ENCODE data around the gene PIGL.
A peak's percentile ranks its signal among the peaks of the same experiment; 100 is the strongest.
"Not testable (repeated sequence)": the region's sequence is repeated elsewhere in the genome, so short reads cannot be mapped to it uniquely, and the experiment has no call there.

The PIGL gene

GRCh38 chr17:16304830-16305229 lies 87.8 kb downstream of the PIGL start:
- Histone ChIP-seq H3K4me1 (ENCODE audit: low read length) (no peaks in the 10 kb centered on the region), H3K27ac (ENCODE audit: low read length) (no peak overlapping the region), H3F3A (ENCODE audit: insufficient read depth, low read length) (no peaks in the 10 kb centered on the region), H3K4me3 (ENCODE audit: low read length) (no peak overlapping the region), H3K9ac (ENCODE audit: low read length) (no peak overlapping the region), H3K9me2 (replicated peaks; ENCODE audit: insufficient read depth, low read length) (no peaks in the 10 kb centered on the region), H3K4me2 (ENCODE audit: low read depth, low read length) (no peak overlapping the region), H3K9me3 (replicated peaks; ENCODE audit: insufficient read depth, low read length) (no peaks in the 10 kb centered on the region), H3K36me3 (replicated peaks; ENCODE audit: insufficient read depth, low read length) (no peaks in the 10 kb centered on the region), H4K20me1 (ENCODE audit: insufficient read depth, low read length) (no peaks in the 10 kb centered on the region), H3K79me2 (ENCODE audit: low read length) (no peaks in the 10 kb centered on the region), H3K27me3 (replicated peaks; ENCODE audit: insufficient read depth, low read length) (no peaks in the 10 kb centered on the region), H2AFZ (ENCODE audit: low read length) (no peak overlapping the region)
- no peak for TF ChIP-seq EZH2 (optimal IDR thresholded peaks at IDR 0.05; ENCODE audit: low read depth, low read length)
- TF ChIP-seq, protein P1, sequence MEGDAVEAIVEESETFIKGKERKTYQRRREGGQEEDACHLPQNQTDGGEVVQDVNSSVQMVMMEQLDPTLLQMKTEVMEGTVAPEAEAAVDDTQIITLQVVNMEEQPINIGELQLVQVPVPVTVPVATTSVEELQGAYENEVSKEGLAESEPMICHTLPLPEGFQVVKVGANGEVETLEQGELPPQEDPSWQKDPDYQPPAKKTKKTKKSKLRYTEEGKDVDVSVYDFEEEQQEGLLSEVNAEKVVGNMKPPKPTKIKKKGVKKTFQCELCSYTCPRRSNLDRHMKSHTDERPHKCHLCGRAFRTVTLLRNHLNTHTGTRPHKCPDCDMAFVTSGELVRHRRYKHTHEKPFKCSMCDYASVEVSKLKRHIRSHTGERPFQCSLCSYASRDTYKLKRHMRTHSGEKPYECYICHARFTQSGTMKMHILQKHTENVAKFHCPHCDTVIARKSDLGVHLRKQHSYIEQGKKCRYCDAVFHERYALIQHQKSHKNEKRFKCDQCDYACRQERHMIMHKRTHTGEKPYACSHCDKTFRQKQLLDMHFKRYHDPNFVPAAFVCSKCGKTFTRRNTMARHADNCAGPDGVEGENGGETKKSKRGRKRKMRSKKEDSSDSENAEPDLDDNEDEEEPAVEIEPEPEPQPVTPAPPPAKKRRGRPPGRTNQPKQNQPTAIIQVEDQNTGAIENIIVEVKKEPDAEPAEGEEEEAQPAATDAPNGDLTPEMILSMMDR (IDR thresholded peaks at IDR 0.05; ENCODE audit: low read length): peak; percentile 21
- TF ChIP-seq EZH2phosphoT487 (IDR thresholded peaks at IDR 0.05; ENCODE audit: low read length): no peak
- DNase-seq: no peak

GRCh38 chr17:16306211-16306610 lies 89.2 kb downstream of the PIGL start:
- Histone ChIP-seq H3K36me3 (replicated peaks; ENCODE audit: insufficient read depth, low read length) (no peaks in the 10 kb centered on the region), H3K9me2 (replicated peaks; ENCODE audit: insufficient read depth, low read length) (no peaks in the 10 kb centered on the region), H3K4me3 (ENCODE audit: low read length) (no peak overlapping the region), H3K9ac (ENCODE audit: low read length) (no peak overlapping the region), H3K79me2 (ENCODE audit: low read length) (no peaks in the 10 kb centered on the region), H4K20me1 (ENCODE audit: insufficient read depth, low read length) (no peaks in the 10 kb centered on the region), H3K4me2 (ENCODE audit: low read depth, low read length) (no peak overlapping the region), H3K27me3 (replicated peaks; ENCODE audit: insufficient read depth, low read length) (no peaks in the 10 kb centered on the region), H3K4me1 (ENCODE audit: low read length) (no peaks in the 10 kb centered on the region), H3K27ac (ENCODE audit: low read length) (no peak overlapping the region), H3F3A (ENCODE audit: insufficient read depth, low read length) (no peaks in the 10 kb centered on the region), H2AFZ (ENCODE audit: low read length) (no peak overlapping the region), H3K9me3 (replicated peaks; ENCODE audit: insufficient read depth, low read length) (no peaks in the 10 kb centered on the region)
- no peak for DNase-seq
- TF ChIP-seq EZH2phosphoT487 (IDR thresholded peaks at IDR 0.05; ENCODE audit: low read length) (no peak), EZH2 (optimal IDR thresholded peaks at IDR 0.05; ENCODE audit: low read depth, low read length) (no peak)
- TF ChIP-seq, protein P1 (IDR thresholded peaks at IDR 0.05; ENCODE audit: low read length): no peak

- not testable (repeated sequence) for H3K79me2 ChIP-seq (ENCODE audit: low read length); H4K20me1 ChIP-seq (ENCODE audit: insufficient read depth, low read length); H3K36me3 ChIP-seq (replicated peaks; ENCODE audit: insufficient read depth, low read length); H3K4me3 ChIP-seq (ENCODE audit: low read length); H3K27me3 ChIP-seq (replicated peaks; ENCODE audit: insufficient read depth, low read length); H3K9ac ChIP-seq (ENCODE audit: low read length); H3K4me2 ChIP-seq (ENCODE audit: low read depth, low read length); H3K9me2 ChIP-seq (replicated peaks; ENCODE audit: insufficient read depth, low read length); H2AFZ ChIP-seq (ENCODE audit: low read length); H3F3A ChIP-seq (ENCODE audit: insufficient read depth, low read length); H3K9me3 ChIP-seq (replicated peaks; ENCODE audit: insufficient read depth, low read length); H3K4me1 ChIP-seq (ENCODE audit: low read length); DNase-seq; H3K27ac ChIP-seq (ENCODE audit: low read length)
Observed at GRCh38 chr17:16312061-16312460, 95.1 kb downstream of the PIGL start.

- no peak overlapping the region for H3K4me2 ChIP-seq (ENCODE audit: low read depth, low read length)
- DNase-seq: no peak
- no peak overlapping the region for H2AFZ ChIP-seq (ENCODE audit: low read length)
Observed at GRCh38 chr17:16313139-16314090, 96.4 kb downstream of the PIGL start.

More at GRCh38 chr17:16313139-16314090, 96.4 kb downstream of the PIGL start:
- Histone ChIP-seq H3K36me3 (replicated peaks; ENCODE audit: insufficient read depth, low read length) (no peaks in the 10 kb centered on the region), H4K20me1 (ENCODE audit: insufficient read depth, low read length) (no peaks in the 10 kb centered on the region), H3K9ac (ENCODE audit: low read length) (no peak overlapping the region), H3K9me3 (replicated peaks; ENCODE audit: insufficient read depth, low read length) (no peaks in the 10 kb centered on the region), H3K27ac (ENCODE audit: low read length) (no peak overlapping the region), H3K9me2 (replicated peaks; ENCODE audit: insufficient read depth, low read length) (no peaks in the 10 kb centered on the region), H3K27me3 (replicated peaks; ENCODE audit: insufficient read depth, low read length) (no peaks in the 10 kb centered on the region), H3F3A (ENCODE audit: insufficient read depth, low read length) (no peaks in the 10 kb centered on the region), H3K4me3 (ENCODE audit: low read length) (no peak overlapping the region), H3K4me1 (ENCODE audit: low read length) (no peaks in the 10 kb centered on the region), H3K79me2 (ENCODE audit: low read length) (no peaks in the 10 kb centered on the region)
- TF ChIP-seq EZH2 (optimal IDR thresholded peaks at IDR 0.05; ENCODE audit: low read depth, low read length) (no peak), EZH2phosphoT487 (IDR thresholded peaks at IDR 0.05; ENCODE audit: low read length) (no peak)
- TF ChIP-seq, protein P1 (IDR thresholded peaks at IDR 0.05; ENCODE audit: low read length): no peak

Measured in MM.1S (cell line).